ENCODE data around the gene GSTM4.

Gene GSTM4

DNA sequence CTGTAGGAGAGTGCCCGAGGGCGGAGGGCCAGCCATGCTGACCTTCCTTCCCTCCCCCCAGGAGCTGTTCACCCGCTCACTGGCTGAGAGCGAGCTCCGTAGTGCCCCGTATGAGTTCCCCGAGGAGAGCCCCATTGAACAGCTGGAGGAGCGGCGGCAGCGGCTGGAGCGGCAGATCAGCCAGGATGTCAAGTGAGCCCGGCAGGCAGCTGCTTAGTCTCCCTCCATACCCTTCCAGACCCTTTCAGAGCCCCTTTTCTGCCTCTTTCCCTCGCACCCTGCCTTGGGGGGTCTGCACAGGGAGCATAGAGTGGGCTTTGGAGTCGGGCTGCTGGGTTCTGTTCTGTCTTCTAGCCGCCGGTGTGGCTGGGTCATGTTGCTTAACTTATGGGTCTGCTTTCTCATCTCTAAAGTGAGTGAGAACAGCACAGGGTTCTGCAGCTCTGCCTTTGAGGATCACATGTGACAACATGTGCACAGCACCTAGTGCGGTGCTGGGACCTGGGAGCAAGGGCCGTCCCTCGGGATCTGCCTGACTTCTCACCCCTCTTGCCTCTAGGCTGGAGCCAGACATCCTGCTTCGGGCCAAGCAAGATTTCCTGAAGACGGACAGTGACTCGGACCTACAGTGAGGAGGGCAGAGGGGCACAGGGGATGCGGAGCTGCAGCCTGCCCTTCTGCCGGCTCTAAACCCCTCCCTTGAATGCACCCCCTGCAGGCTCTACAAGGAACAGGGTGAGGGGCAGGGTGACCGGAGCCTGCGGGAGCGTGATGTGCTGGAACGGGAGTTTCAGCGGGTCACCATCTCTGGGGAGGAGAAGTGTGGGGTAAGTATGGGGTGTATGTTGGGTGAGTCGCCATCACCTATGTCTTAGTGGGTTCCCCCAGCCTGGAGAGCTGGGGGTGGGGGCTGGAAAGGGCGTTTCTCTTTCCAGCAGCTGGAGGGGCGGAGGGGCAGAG lies 30.0 kb upstream of the GSTM4 start:
- no peak for DNase-seq (ENCODE audit: low read depth)
- H3K4me3 ChIP-seq (ENCODE audit: low read depth, low read length): no peak overlapping the region
- no peak for TF ChIP-seq CTCF (IDR thresholded peaks at IDR 0.05; ENCODE audit: control insufficient read depth, extremely low read depth, insufficient read depth)

GRCh38 chr1:109626682-109627408 lies 29.1 kb upstream of the GSTM4 start:
- DNase-seq (ENCODE audit: low read depth): no peak
- H3K4me3 ChIP-seq (ENCODE audit: low read depth, low read length): no peak overlapping the region
- no peak for TF ChIP-seq CTCF (IDR thresholded peaks at IDR 0.05; ENCODE audit: control insufficient read depth, extremely low read depth, insufficient read depth)

DNA sequence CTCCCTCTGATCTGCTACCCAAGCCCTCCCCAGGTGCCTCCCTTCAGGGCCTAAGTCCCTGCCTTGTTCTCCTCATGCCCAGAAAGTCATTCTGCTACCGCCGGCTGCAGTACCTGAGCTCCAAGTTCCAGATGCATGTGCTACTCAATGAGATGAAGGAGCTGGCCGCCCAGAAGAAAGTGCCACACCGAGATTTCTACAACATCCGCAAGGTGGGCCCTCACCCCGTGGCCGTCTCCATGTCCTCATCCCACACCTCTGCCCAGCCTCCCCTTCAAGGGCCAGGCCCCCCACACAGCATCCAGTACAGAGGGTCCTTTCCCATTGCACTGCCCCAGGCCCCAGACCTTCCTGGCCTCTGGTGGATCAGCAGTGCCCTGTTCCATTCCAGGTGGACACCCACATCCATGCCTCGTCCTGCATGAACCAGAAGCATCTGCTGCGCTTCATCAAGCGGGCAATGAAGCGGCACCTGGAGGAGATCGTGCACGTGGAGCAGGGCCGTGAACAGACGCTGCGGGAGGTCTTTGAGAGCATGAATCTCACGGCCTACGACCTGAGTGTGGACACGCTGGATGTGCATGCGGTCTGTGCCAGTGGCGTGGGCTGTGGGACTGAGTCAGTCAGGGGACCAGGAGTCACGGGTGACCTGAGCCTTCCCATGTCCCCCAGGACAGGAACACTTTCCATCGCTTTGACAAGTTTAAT lies 28.1 kb upstream of the GSTM4 start:
- TF ChIP-seq CTCF (IDR thresholded peaks at IDR 0.05; ENCODE audit: control insufficient read depth, extremely low read depth, insufficient read depth): no peak
- no peak overlapping the region for H3K4me3 ChIP-seq (ENCODE audit: low read depth, low read length)
- DNase-seq (ENCODE audit: low read depth): no peak

DNA sequence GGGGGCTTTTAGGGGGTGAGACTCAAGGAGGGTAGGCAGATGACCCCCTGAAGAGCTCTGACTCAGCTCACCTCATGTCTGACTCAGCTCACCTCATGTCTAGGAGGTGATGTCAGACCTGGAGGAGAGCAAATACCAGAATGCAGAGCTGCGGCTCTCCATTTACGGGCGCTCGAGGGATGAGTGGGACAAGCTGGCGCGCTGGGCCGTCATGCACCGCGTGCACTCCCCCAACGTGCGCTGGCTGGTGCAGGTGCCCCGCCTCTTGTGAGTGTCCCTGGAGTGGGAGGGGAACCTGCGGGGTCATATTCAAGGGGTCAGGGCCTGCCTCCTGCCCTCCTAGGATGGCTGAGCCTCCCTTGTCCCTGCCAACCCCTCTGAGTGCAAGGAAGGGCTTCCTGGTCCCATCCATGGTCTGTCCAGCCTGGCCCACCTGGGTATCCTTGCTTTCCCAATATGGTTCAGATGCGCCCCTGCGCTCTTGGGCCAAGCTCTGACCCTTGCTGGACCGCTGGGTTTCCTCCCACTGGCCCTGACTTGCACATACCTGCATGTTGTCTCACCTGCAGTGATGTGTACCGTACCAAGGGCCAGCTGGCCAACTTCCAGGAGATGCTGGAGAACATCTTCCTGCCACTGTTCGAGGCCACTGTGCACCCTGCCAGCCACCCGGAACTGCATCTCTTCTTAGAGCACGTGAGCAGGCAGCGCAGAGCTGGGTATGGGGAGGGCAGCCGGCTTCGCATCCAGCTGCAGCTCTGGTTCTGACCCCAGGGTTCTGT lies 27.2 kb upstream of the GSTM4 start:
- TF ChIP-seq CTCF (IDR thresholded peaks at IDR 0.05; ENCODE audit: control insufficient read depth, extremely low read depth, insufficient read depth): no peak
- DNase-seq (ENCODE audit: low read depth): no peak
- H3K4me3 ChIP-seq (ENCODE audit: low read depth, low read length): no peak overlapping the region

GRCh38 chr1:109629372-109630030 lies 26.4 kb upstream of the GSTM4 start:
- no peak overlapping the region for H3K4me3 ChIP-seq (ENCODE audit: low read depth, low read length)
- DNase-seq (ENCODE audit: low read depth): no peak
- TF ChIP-seq CTCF (IDR thresholded peaks at IDR 0.05; ENCODE audit: control insufficient read depth, extremely low read depth, insufficient read depth): no peak
